ENCODE data around the gene UBTD1.
"Not testable (repeated sequence)": the region's sequence is repeated elsewhere in the genome, so short reads cannot be mapped to it uniquely, and the experiment has no call there.

The UBTD1 gene

DNA sequence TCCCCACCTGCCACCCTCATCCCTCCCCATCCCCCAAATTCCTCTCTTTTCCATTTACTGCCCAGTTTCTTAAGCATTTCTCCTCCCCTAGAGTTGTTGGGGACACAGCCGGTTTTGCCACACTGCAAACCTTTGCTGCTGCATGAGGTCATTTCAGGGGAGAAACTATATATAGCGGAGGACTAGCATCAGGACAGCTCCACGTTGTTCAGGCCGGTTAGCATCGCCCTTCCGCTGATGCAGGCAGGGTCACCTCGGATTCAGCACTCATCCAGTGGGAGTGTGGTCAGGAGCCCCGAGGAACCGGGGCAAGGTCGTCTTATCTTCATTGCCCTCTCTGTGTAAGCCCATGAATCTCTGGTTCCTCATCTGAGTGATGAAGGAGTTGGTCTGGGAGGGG is 15.6 kb downstream of the UBTD1 start:
- no peak for DNase-seq (ENCODE audit: extremely low read depth in 1 of 2, low read depth in 1 of 2)

DNA sequence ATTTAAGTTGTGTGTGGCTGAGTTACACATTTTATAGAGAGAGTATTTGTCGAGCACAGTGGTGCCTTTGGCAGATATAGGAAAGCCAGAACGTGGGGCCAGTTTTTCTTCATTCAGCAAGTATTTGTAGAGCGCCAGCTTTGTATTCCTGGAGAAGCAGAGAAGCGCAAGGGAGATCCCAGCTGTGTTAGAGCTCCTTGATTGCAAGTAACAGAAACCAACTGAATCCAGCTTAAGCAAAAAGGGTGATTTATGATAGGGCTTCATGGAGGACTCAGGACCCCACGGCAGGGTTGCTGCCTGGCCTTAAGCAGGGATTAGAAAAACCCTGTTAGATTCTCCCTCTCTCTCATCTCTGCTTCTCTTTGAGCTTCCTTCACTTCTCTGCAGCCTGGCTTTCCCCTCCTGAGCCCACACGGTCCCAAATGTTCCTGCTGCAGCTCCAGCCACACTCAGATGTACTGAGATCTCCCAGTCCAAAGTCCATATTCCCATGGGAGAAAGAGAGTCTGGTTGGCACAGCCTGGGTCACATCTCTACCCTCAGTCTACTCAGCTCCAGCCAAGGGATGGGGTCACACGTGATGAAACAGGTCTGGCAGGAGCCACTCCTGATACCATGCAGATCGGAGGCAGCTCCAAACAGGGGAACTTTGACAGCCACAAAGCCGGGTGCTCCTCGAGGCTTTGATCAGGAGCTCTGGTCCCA is 16.7 kb downstream of the UBTD1 start:
- DNase-seq (ENCODE audit: extremely low read depth in 1 of 2, low read depth in 1 of 2) = no peak

DNA sequence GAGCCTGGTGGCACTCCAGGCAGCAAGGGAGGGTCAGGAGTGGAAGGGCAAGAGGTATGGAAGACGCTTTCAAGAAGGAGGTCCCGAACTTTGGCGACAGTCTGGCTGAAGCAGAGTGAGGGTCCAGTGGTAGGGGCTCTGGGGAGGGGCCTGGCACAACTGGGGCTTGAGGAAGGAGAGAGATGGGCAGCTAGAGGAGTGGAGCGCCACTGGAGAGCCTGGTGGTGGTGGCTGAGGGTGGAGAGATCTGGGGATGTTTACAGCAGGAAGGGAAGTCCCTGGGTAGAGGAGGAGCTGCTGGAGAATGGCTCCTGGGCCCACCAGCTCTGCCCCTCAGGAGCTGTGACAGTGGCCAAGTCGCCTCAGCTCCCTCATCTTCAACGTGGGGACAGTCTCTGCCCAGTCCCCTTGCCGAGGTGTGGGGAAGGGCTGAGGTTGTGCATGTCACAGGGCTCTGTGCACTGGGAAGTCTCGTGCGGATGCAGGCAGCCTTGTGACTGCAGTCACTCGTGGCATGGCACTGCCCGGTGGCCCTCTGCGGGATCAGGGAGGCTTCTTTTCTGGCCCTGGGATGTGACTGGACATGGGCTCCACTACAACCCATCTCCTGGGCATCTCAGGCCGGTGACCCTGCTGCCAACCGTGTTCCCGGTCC is 18.5 kb downstream of the UBTD1 start:
- DNase-seq (ENCODE audit: extremely low read depth in 1 of 2, low read depth in 1 of 2) = no peak

DNA sequence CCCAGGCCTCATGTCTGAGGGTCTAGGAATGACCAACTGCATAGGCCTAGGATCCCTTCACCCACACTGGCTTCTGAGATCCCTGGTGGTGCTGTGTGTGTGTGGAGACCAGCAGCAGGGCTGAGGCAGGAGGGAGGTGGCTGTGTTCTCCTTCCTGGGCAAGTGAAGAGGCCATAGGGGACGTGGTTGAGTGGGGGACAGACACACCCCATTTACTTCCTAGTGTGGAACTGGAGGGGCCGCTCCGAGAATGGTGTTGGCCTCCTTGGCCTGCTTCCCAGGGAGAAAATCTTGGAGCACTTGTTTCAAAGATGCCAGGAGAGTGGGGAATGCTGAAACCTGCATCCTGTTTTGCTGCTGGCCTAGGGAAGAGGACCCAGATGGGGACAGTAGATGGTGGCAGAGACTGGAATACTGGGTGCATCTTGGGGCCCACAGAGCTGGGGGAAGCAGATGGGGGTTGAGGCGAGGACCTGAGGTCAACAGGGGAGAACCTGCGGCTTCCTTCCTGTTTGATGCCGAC is 19.1 kb downstream of the UBTD1 start:
- no peak for DNase-seq (ENCODE audit: extremely low read depth in 1 of 2, low read depth in 1 of 2)

DNA sequence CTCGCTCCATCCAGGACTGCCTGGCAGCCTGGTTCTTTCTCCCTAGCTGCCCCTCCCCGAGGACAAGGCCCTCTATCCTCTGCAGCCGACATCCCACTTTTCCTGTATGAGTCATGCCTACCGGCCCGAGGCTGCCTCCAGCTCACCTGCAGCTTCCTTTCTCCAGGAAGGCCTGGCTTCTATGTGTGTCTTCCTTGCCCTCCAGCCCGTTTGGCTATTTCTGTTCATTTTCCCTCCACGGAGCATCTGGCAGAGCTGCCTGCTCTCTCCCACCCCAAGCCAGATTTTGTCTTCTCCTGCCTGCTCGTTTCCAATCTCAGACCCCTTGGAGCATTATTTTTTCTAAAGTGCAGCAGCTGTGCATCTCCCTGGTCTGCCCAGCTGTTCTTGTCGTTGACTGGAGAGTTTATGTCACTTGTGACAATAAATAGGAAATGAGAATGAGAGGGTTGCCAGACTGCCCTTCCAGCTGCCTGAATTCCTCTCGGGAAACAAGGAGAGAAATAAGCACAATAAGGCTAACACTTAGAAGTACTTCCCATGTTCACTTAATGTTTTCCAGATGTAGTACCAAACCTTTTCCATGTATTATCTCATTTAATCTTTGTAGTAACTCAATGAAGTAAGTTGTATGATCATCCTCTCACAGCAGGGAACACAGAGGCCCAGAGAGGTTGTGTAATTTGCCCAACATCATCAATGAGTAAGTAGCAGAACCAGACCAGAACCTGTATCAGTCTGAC is 19.7 kb downstream of the UBTD1 start:
- DNase-seq (ENCODE audit: extremely low read depth in 1 of 2, low read depth in 1 of 2) = no peak

DNA sequence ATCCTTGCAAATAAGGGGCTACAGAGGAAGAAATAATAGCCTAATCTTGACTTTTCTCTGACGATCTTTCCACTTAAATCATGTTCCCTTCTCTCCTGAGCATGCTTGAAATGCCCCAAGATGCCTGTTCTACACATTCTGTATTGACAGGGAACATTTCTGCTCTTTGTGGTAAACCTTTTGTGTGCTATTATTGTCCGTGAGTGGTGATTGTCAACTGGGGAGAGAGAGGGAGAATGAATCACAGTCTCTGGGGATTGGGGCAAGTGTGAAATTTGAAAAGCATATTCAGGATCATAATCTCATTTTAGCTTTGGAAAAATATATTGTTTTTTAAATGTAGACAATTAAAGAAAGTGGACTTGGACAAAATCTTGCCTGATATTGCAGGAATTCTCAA is 20.6 kb downstream of the UBTD1 start:
- DNase-seq (ENCODE audit: extremely low read depth in 1 of 2, low read depth in 1 of 2) = no peak

DNA sequence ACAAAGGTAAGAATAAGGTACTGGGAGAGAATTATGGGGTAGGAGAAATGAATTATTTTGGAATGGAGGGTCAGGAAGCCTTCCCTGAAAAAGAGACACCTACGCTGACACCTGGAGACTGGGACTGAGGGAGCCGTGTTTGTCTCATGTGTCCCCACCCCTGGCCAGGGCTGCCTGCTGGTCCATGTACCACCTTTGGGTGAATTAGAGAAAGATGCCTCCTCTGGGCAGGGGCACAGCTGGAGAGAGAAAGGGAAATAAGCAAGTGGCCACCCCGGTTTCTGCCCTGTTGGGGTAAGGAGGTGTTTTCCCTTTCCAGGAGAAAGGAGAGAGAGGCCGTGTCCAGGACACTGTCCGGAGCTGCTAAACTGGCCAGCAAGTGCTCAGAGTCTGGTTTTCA is 21.8 kb downstream of the UBTD1 start:
- no peak for DNase-seq (ENCODE audit: extremely low read depth in 1 of 2, low read depth in 1 of 2)

DNA sequence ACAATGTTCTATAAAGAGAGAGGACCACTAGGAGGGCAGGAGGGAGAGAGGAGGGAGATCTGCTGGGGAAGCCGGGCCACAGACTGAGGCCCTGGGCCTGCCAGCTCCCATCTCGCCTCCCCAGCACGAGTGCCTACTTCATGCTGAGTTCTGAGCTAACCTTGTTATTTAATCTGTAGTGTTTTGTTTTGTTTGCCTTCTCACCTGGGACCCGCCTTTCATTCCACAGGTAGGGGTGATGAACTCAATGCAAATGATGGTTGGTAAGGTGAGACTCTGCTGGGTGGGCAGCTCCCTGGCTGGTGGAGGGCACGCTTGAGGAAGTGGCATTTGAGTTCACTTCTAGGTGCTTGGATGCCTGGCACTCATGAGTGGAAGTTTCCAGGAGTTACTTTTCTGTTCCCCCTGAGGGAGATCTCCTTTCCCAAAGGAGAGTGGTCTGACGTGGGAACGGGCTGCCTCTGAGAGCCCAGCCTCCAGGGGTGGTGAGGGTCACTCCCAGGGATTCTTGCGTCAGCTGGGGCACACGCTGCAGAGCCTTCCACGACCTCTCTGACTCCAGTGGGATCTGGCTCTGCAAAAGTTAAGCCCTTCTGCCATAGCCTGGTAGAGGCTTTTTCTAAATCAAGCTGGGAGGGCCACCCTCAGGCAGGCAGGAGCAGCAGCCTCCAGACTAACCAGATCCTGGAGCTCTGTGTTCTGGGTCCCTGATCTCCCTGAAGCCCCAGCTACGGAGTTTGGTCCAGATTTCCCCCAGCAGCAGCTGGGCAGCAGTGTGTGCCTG is 22.4 kb downstream of the UBTD1 start:
- DNase-seq (ENCODE audit: extremely low read depth in 1 of 2, low read depth in 1 of 2) = no peak

DNA sequence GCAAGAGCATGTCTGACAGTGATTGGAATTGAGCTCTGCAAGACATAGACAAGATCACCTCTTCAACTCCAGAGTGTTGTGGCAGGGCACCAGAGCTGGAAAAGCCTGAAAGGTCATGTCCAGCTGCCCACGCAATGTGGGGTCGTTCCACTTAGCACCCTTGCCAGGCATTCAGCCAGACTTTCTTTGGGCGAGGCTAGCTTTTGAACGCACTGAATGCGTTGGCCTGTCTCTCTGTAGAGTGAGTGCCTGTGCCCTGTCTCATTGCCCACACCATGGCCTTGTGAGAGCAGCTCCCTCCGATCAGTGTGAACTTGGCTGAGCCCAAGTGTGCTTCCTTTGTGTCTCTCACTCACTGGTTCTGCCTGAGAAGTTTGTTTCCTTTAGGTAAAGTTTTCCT is 23.3 kb downstream of the UBTD1 start:
- no peak for DNase-seq (ENCODE audit: extremely low read depth in 1 of 2, low read depth in 1 of 2)

DNA sequence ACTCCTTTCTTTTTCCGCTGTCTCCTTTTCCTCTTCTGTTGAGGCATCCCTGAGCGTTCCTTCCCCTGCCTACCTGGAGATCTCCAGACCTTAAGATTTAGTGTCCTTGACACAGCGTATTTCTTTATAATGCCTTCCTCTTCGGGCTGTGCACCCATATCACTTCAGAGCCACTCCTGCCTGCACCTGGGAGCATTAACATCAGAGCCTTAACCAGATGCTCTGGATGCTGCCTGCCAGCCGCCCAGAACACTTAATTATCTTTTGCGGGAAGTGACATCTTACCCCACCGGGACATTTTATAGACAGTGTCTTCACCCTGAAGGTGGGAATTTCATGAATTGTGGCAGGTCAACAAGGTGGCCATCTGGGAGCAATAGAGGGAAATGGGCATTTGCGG is 24.2 kb downstream of the UBTD1 start:
- no peak for DNase-seq (ENCODE audit: extremely low read depth in 1 of 2, low read depth in 1 of 2)

DNA sequence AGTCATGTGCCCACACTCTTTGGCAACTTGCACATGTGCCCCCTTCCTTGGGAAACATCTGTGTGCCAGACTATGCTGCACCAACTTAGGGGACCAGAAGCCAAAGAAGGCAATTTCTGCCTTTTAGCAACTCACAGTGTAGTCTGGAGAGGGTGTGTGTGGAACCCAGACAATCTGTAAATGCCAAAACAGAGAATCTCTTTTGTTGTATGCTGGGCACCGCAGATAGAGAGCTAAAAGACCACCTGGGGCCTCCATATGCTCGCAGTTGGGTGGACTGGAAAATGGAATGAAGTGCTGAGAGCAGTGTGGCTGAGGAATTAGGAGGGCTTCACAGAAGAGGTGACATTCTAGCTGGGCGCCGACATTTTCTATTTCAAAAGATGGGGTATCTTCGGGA is 26.4 kb downstream of the UBTD1 start:
- DNase-seq (ENCODE audit: extremely low read depth in 1 of 2, low read depth in 1 of 2) = no peak

DNA sequence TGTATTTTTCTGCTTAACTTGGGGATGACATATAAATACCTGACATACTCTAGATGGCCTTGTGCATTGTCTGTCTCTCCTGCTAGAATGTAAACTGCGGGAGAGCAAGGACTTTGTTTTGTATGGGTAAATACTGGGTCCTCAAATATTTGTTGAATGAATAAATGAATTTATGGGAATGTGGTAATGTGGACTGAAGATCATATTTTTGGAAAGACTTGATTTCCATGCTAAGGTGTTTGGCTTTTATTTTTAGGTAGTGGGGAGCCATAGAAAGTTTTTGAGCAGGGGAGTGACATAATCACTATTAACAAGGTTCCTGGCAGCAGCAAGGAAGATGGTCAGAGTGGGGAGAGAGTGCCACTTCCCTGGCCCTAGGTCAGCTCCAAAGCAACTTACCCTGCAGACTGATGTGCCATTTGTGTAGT is 27.0 kb downstream of the UBTD1 start:
- no peak for DNase-seq (ENCODE audit: extremely low read depth in 1 of 2, low read depth in 1 of 2)

DNA sequence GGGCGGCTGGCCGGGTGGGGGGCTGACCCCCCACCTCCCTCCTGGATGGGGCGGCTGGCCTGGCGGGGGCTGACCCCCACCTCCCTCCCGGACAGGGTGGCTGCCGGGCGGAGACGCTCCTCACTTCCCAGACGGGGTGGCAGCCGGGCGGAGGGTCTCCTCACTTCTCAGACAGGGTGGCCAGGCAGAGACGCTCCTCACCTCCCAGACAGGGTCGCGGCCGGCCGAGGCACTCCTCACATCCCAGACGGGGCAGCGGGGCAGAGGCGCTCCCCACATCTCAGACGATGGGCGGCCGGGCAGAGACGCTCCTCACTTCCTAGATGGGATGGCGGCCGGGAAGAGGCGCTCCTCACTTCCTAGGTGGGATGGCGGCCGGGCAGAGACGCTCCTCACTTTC is 30.2 kb downstream of the UBTD1 start:
- DNase-seq (ENCODE audit: extremely low read depth in 1 of 2, low read depth in 1 of 2) = not testable (repeated sequence)

DNA sequence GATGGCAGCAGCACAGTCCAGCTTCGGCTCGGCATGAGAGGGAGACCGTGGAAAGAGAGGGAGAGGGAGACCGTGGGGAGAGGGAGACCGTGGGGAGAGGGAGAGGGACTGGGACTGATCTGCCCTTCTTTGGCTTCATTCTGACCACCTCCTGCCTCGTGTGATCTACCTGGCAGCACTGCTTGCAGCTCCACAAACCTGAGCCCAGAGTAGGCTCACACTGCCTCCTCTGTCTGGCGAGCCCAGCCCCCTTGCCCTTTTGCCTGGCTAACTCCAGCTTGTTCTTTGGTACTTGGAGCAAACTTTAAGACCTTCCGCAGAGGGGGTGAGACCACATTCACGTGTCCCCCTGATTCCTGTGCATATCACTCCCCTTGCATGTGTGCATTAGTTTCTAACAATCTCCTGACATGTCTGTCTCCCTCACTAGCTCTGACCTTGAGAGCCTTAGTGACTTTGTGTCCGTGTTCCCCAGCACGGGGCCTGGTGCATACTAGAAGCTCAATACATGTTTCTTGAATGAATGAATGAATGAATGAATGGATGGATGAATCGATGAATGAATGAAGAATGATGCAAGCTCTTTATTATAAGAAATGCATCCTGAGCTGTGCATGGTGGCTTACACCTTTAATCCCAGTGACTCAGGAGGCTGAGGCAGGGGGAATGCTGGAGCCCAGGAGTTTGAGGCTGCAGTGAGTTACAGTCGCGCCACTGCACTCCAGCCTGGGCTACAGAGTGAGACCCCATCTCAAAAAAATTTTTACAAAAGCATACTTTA is 31.2 kb downstream of the UBTD1 start:
- DNase-seq (ENCODE audit: extremely low read depth in 1 of 2, low read depth in 1 of 2) = no peak

DNA sequence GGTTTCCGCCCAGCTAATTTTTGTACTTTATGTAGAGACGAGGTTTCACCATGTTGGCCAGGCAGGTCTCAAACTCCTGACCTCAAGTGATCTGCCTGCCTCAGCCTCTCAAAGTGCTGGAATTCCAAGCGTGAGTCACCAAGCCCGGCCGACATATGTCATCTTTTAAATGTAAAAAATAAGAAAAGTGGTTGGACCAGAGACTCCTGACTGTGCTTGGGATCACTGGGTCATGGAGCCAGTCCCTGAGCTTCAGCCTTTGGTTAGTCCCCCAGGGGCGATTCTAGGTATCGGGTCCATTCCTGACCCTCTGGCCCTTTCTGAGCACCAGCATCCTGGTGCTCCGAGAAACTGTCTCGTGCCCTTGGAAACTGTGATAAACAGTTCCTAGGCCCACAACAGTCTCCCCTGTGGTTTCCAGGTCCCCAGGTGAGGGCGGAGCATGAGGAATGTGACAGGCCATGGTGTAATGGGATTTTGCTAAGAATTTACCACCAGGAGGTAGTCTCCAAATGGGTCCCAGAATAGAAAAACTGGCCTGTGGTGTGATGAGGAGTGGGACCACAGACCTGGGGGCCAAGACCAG is 32.8 kb downstream of the UBTD1 start:
- no peak for DNase-seq (ENCODE audit: extremely low read depth in 1 of 2, low read depth in 1 of 2)

DNA sequence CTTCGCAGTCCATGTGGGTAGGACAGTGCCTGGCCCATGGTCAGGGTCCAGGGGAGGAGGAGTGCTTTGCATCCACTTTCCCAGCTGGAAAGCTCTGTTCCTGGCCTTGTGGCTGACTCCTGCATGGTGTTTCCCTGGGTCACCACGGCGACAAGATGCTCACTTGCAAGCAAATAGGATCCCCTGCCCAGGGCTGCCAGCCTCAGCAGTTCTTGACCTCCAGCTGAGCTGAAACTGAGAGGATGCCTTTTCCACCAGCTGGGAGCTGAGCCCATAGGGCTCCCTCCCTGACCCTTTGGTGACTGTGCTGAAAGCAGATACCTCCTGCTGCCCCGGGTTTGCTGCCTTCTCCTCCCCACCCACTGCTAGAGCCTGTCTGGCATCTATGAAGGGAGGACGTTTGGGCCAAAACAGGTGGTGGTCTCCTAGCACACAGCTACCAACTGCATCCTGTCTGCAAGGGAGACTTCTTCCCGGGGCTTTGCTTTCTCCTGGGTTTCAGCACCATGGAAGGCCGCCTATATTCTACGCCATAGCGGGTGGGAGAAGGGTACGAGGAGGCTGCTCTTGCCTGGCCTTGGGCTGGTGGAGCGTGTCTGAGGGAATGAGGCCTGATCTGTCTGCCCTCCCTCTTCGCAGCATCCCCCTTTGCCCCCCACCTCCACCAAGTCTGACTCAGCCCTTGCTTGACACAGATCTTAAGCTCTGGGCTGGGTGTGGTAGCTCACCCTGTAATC is 34.4 kb downstream of the UBTD1 start:
- no peak for DNase-seq (ENCODE audit: extremely low read depth in 1 of 2, low read depth in 1 of 2)

DNA sequence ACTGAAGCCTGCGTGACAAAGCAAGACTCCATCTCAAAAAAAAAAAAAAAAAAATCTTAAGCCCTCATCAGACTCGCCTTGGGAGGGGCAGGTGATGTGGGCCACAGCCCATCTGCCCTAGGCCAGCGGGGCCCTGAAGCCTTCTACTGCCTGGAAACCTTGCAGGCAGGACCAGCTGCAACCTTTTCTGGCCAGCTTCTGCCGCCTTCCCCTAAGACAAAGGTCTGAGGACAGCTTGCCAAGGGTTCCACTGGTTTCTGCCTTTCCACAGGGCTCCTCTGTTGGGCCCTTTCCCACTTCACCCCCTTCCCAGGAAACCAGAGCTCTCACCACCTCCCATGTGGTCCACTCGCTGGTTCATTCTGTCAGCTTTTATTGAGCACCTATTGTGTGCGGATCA is 35.2 kb downstream of the UBTD1 start:
- no peak for DNase-seq (ENCODE audit: extremely low read depth in 1 of 2, low read depth in 1 of 2)

DNA sequence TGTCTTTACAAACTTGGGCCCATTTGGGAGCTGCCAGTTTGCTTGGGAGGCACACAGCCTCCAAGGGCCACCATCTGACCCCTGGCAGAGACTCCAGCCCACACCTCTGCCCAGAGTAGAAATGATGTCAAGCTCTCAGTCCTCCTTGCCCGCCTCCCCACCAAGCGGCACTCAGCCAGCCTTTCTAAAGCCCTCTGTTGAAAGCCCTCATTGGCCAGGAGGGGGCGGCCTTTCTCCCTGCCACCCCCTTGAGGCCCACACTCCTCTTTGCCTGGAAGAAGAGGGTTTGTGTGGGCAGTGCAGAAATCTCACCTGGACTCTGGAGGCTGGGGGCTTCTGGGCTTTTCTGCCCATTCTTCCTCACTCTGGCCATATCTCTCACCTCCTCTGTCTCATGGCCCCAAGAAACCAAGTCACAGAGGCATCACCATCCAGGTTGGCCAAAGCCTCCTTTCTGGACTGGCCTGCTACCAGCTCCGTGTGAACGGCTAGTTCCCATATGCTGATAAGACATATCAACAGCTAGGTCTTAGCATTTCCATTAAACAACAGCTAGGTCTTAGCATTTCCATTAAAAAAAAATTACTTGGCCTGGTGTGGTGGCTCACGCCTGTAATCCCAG is 36.1 kb downstream of the UBTD1 start:
- DNase-seq (ENCODE audit: extremely low read depth in 1 of 2, low read depth in 1 of 2) = peak in 1 of 2 donors; percentile 14

Measured in stimulated activated CD8-positive, alpha-beta memory T cell treated with anti-CD3 and anti-CD28 coated beads, Interleukin-7, amount 100 ng/mL, for 48 hours (primary cell).